DMS153 treated with DMSO at 0.1 percent for 48 hours (cell line): ENCODE measurements around the gene GABARAPL2.
"Not testable (repeated sequence)": the region's sequence is repeated elsewhere in the genome, so short reads cannot be mapped to it uniquely, and the experiment has no call there.

Source experiments
- DNase-seq: peaks from one replicate; lab custom pipeline; 2025; ENCODE audit not compliant: unreplicated experiment; lab: John Stamatoyannopoulos, UW

GABARAPL2 gene

GRCh38 chr16:75590920-75591843, 25.0 kb downstream of the GABARAPL2 start:
- DNase-seq, result no peak

GRCh38 chr16:75591927-75592326, 25.7 kb downstream of the GABARAPL2 start:
- not testable (repeated sequence) for DNase-seq

GRCh38 chr16:75593308-75593707, 27.1 kb downstream of the GABARAPL2 start:
- no peak for DNase-seq

GRCh38 chr16:75593825-75594820, 27.9 kb downstream of the GABARAPL2 start:
- peak; percentile 68 for DNase-seq

- DNase-seq, result no peak
Observed at GRCh38 chr16:75599452-75600277, 33.5 kb downstream of the GABARAPL2 start.

- no peak for DNase-seq
Observed at GRCh38 chr16:75603241-75603640, 37.1 kb downstream of the GABARAPL2 start.

GRCh38 chr16:75606507-75606906, 40.3 kb downstream of the GABARAPL2 start:
- DNase-seq, result no peak

GRCh38 chr16:75614066-75614897, 48.1 kb downstream of the GABARAPL2 start:
- DNase-seq, result no peak

GRCh38 chr16:75615619-75616018, 49.4 kb downstream of the GABARAPL2 start:
- no peak for DNase-seq

- DNase-seq, result no peak
Observed at GRCh38 chr16:75616521-75617010, 50.4 kb downstream of the GABARAPL2 start.

GRCh38 chr16:75617121-75617520, 50.9 kb downstream of the GABARAPL2 start:
- no peak for DNase-seq

- DNase-seq, result no peak
Observed at GRCh38 chr16:75618780-75619179, 52.6 kb downstream of the GABARAPL2 start.

- DNase-seq, result no peak
Observed at GRCh38 chr16:75620326-75621169, 54.4 kb downstream of the GABARAPL2 start.

GRCh38 chr16:75621170-75621477, 54.9 kb downstream of the GABARAPL2 start:
- no peak for DNase-seq

GRCh38 chr16:75622761-75623605, 56.8 kb downstream of the GABARAPL2 start, which contains the start of gene ADAT1:
ADAT1 (minus strand) TSS chr16:75623281; CDS start chr16:75620799, 2,482 bp downstream.
- DNase-seq, result peak; percentile 96

- no peak for DNase-seq
Observed at GRCh38 chr16:75624921-75625334, 58.7 kb downstream of the GABARAPL2 start.

- DNase-seq, result no peak
Observed at GRCh38 chr16:75626806-75627205, 60.6 kb downstream of the GABARAPL2 start.
